ENCODE results near the gene IGFBP2.
A peak's percentile ranks its signal among the peaks of the same experiment; 100 is the strongest.

IGFBP2 gene

DNA sequence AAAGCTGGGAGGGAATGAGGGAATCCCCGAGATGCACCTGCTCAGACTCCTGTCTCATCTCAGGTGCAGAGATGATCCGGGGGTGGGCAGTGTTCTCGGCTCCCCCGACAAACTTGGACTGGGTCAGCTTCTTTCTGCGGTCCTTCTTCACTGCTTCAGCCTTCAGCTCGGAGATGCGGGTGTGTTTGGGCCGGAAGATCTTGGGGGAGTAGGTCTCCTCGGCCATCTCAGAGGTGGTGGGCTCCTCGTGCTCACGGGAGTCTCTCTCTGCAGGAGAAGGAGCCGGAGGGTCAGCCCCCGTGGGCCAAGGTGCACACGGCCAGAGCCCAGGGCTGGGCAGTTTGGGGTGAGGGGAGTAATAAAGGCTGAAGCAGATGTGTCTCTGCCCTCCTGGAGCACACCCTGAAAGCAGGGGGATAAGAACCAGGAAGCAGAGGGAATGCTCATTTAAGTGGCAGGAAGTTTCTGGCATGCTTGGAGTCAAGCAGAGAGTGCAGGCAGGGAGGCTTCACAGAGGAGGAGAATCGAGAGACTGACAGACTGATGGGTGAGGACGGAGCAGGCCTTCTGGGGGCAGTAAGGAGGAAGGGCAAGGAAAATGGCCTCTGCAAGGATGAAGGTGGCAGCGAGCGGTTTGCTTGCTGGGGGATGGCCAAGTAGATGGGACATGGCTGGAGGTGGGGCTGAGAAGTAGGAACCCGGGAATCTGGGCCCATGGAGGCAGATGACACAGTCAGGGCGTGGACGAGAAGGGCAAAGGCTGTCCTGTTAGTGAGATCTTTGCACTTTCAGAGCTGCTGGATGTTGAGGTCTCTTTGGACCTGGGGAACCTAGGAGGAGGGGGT, 45.8 kb downstream of the IGFBP2 start:
- Histone ChIP-seq H3K36me3 (ENCODE audit: insufficient read depth, low read length) (peaks cover 10% of the 10 kb centered on the region), H3K4me1 (ENCODE audit: insufficient read depth, low read length) (no peaks in the 10 kb centered on the region), H3K4me3 (ENCODE audit: low read length) (no peak overlapping the region), H3K27me3 (ENCODE audit: insufficient read depth, low read length) (no peaks in the 10 kb centered on the region), H2AFZ (ENCODE audit: low read depth, low read length) (no peak overlapping the region), H3K9me3 (ENCODE audit: low read length) (no peaks in the 10 kb centered on the region)

DNA sequence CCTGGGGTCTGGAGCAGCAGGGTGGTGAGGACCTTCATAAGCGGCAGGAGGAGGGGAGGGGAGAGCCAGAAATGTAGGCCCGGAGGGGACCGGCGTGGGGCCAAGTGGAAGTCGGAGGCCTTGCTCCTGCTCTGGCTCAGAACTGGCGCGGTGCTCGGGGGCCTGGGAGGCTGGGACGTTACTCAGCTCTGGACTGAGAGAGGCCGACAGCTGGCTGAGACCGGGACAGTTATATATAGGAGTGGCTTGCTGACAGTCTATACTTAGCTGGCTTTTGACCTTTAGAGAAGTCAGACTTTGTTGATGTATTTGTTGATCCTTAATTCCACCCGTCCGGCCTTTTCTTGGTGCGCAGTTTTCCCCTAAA, 46.4 kb downstream of the IGFBP2 start:
- Histone ChIP-seq H3K4me1 (ENCODE audit: insufficient read depth, low read length) (no peaks in the 10 kb centered on the region), H3K9me3 (ENCODE audit: low read length) (no peaks in the 10 kb centered on the region), H3K36me3 (ENCODE audit: insufficient read depth, low read length) (peaks cover 10% of the 10 kb centered on the region), H3K4me3 (ENCODE audit: low read length) (no peak overlapping the region), H2AFZ (ENCODE audit: low read depth, low read length) (no peak overlapping the region), H3K27me3 (ENCODE audit: insufficient read depth, low read length) (no peaks in the 10 kb centered on the region)

DNA sequence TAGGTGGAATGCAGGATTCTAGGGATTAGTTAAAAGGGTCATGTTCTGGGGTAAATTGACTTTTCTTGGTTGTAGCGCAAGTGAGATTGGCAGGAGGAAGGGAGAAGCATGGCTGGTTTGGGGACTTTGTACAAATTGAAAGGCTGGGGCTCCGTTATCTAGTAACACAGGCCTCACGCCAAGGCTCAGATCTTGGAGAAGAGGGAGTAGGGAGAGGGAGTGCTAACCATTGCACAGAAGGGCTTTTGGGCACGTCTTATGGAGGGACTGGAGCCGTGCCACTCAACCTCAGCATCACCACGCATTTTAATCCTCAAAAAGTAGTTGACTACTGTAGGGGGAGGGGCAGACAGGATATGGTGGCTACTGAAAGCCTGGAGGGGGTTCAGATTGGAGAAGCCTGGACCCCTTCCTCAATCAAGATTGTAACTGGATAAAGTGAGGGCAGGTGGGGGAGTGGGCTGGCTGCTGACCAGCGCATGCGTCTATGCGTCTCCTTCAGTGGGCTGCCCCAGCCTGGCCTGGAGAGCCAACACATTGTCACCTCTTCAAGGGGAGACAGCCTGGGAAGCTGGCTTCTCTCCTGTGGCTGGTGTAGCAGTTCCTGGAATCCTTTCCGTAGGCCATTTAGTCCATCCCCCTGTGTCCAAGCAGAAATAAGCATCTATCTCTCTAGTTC, 47.9 kb downstream of the IGFBP2 start:
- Histone ChIP-seq H3K36me3 (ENCODE audit: insufficient read depth, low read length) (peaks cover 9% of the 10 kb centered on the region), H3K4me1 (ENCODE audit: insufficient read depth, low read length) (no peaks in the 10 kb centered on the region), H3K4me3 (ENCODE audit: low read length) (no peak overlapping the region)

DNA sequence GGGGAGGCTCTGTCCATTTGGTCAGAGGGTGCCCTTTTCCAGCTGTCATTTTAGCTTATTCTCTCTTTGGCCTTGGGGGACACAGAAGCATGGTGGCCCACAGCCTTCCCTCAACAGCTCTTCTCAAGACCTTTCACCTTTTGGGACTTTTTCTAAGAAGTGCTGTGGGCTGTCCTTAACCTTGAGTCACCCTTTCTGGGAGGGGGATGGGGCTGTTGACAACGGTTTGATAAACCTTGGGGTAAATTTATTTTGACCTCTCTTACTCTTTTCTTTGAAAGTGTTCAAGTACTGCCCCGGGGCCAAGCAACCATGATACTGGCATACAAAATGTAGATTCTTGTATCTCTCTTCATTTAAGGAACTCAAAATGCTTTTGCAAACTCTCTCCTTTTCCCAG, 48.5 kb downstream of the IGFBP2 start:
- H3K27me3 ChIP-seq (ENCODE audit: insufficient read depth, low read length): no peaks in the 10 kb centered on the region
- peaks cover 7% of the 10 kb centered on the region for H3K36me3 ChIP-seq (ENCODE audit: insufficient read depth, low read length)
- H3K4me3 ChIP-seq (ENCODE audit: low read length): no peak overlapping the region
- no peaks in the 10 kb centered on the region for H3K4me1 ChIP-seq (ENCODE audit: insufficient read depth, low read length)
- H2AFZ ChIP-seq (ENCODE audit: low read depth, low read length): no peak overlapping the region
- H3K9me3 ChIP-seq (ENCODE audit: low read length): no peaks in the 10 kb centered on the region

More for the DNA sequence above, 47.9 kb downstream of the IGFBP2 start:
- Histone ChIP-seq H3K27me3 (ENCODE audit: insufficient read depth, low read length) (no peaks in the 10 kb centered on the region), H2AFZ (ENCODE audit: low read depth, low read length) (no peak overlapping the region), H3K9me3 (ENCODE audit: low read length) (no peaks in the 10 kb centered on the region)

DNA sequence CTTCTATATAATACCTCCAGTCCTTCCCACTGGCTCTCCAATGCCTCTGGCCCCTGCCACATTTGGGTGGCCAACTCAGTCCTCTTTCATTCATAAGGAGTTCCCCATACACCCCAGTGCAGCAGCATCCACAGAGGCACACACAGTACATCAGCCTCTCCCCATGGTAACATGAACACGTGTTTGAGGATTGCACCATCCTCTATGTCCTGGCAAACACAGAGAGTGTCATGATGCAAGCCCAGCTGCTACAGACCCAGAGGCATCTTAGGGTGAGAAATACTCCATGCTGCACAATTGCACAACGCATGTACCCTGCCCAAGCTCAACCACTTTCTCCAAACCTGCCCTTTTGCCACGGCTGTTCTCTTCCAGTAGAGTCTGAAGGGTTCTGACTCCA, 50.6 kb downstream of the IGFBP2 start:
- Histone ChIP-seq H3K9me3 (ENCODE audit: low read length) (no peaks in the 10 kb centered on the region), H2AFZ (ENCODE audit: low read depth, low read length) (no peak overlapping the region), H3K27me3 (ENCODE audit: insufficient read depth, low read length) (no peaks in the 10 kb centered on the region), H3K4me1 (ENCODE audit: insufficient read depth, low read length) (no peaks in the 10 kb centered on the region), H3K36me3 (ENCODE audit: insufficient read depth, low read length) (peaks cover 3% of the 10 kb centered on the region), H3K4me3 (ENCODE audit: low read length) (no peak overlapping the region)

DNA sequence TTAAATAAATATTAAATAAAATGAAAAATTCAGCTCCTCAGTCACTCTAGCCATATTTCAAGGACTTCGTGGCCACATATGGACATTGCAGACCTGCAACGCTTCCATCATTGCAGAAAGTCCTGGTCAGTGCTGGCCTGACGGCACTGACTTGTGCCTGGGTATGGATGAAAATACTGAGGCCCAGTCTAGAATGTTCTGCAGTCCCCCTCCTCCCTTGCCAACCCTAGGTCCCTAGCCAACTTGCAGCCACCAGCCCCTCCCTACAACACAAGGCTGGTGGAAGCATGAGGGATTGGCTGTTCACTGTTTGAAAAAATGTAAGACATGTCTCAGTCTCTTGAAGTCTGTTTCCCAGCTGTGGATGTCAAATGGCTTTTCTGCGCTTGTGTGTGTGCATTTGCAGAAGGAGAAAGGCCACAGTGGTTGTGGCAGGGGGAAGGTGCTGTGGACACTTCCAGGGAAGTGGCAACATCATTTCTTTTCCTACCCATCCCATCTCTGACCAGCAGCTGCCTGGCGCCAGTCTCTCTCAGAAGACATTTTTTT, 52.2 kb downstream of the IGFBP2 start:
- Histone ChIP-seq H3K36me3 (ENCODE audit: insufficient read depth, low read length) (peaks cover 3% of the 10 kb centered on the region), H2AFZ (ENCODE audit: low read depth, low read length) (no peak overlapping the region), H3K4me1 (ENCODE audit: insufficient read depth, low read length) (peaks cover 6% of the 10 kb centered on the region), H3K4me3 (ENCODE audit: low read length) (no peak overlapping the region), H3K27me3 (ENCODE audit: insufficient read depth, low read length) (no peaks in the 10 kb centered on the region), H3K9me3 (ENCODE audit: low read length) (no peaks in the 10 kb centered on the region)

DNA sequence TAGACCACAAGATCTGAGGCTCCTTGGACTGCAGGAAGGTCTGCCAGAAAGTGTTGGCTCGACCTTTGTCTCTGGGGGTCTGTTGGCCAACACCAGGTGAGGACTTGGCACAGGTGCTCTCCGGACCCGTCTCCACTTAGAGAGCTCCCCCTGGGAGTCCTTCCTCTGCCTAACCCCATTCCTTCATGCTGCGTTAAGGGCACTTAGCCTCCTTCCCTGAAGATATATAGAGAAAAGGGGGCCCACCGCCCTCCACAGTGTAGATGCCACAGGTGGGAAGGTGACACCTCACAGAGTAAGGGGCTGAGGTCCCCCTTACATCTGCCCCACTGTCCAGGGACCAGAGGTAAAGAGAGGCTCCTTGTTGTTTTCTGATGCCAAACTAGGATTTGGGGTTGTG, 53.9 kb downstream of the IGFBP2 start:
- H3K9me3 ChIP-seq (ENCODE audit: low read length): no peaks in the 10 kb centered on the region
- peaks cover 18% of the 10 kb centered on the region for H3K4me1 ChIP-seq (ENCODE audit: insufficient read depth, low read length)
- H3K36me3 ChIP-seq (ENCODE audit: insufficient read depth, low read length): peaks cover 3% of the 10 kb centered on the region

DNA sequence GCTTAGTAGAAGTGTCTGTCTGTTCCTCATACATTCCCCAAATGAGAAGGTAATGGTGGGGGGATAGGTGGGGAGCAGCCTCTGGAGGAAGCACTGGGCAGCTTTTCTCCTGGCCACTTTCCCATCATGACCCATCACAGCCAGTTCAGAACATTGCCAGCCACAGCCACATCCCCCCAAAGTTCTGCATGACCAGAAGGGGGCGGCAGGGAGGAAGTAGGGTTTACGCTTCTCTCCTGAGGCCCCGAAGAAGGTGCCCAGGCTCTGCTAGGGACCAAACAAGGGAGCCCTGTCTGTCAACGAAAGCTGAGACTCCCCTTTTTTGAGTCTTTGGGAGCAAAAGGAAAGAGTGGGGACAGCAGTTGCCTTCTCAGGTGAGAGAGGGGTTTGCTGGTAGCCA, 54.4 kb downstream of the IGFBP2 start:
- Histone ChIP-seq H3K9me3 (ENCODE audit: low read length) (no peaks in the 10 kb centered on the region), H3K36me3 (ENCODE audit: insufficient read depth, low read length) (peaks cover 3% of the 10 kb centered on the region), H3K4me1 (ENCODE audit: insufficient read depth, low read length) (peaks cover 22% of the 10 kb centered on the region), H3K4me3 (ENCODE audit: low read length) (no peak overlapping the region), H3K27me3 (ENCODE audit: insufficient read depth, low read length) (no peaks in the 10 kb centered on the region), H2AFZ (ENCODE audit: low read depth, low read length) (no peak overlapping the region)

More for the DNA sequence above, 53.9 kb downstream of the IGFBP2 start:
- Histone ChIP-seq H3K4me3 (ENCODE audit: low read length) (no peak overlapping the region), H2AFZ (ENCODE audit: low read depth, low read length) (no peak overlapping the region), H3K27me3 (ENCODE audit: insufficient read depth, low read length) (no peaks in the 10 kb centered on the region)

DNA sequence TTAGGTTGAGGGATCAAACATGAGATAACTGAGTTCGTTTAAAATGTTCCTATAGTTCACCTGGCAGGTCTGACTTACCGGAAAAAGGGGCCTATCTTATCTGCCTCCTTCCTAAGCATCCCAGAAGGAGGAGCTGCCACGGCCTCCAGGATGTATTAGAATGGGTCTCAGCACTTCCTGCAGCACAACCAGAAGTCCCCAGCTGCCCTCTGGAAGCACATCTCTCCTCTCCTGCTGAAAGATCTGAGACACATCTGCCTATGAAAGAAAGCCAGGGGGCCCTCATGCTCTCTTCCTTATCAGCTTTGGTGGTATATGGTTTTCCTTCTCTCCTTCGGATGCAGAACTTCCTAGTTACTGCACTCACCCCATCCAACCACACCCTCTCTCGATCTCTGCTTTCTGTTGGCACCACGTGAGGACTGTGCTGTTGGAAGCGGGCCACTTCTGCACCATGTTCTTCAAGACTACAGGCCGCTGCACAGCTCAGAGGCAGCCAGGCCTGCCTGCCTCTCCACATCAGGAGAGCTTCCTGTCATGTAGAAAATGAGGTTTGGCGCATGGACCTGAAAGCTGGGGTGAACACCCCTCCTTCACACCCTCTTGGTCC, 55.6 kb downstream of the IGFBP2 start:
- H3K4me1 ChIP-seq (ENCODE audit: insufficient read depth, low read length): peaks cover 31% of the 10 kb centered on the region
- no peak overlapping the region for H3K4me3 ChIP-seq (ENCODE audit: low read length)
- H3K9me3 ChIP-seq (ENCODE audit: low read length): no peaks in the 10 kb centered on the region
- peaks cover 3% of the 10 kb centered on the region for H3K36me3 ChIP-seq (ENCODE audit: insufficient read depth, low read length)
- H3K27me3 ChIP-seq (ENCODE audit: insufficient read depth, low read length): no peaks in the 10 kb centered on the region
- H2AFZ ChIP-seq (ENCODE audit: low read depth, low read length): no peak overlapping the region

DNA sequence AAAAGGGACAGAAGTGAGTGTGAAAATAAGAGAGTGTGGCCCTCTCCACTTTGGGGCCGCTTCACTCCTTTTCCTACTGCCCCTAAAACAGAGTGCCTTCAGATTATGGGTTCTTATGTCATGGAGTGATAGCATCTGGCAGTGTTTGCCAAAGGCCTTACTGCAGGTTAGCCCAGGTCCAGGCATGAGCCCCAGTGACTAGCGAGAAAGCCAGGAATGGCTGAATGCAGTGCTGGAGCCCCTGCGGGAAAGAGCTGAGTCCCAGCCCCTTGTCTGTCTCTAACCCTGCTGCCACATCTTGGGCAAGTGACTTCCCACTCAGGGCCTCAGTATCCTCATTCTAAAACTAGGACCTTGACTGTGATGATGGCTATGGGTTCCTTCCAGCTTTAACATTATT, 56.2 kb downstream of the IGFBP2 start:
- Histone ChIP-seq H3K36me3 (ENCODE audit: insufficient read depth, low read length) (peaks cover 3% of the 10 kb centered on the region), H3K27me3 (ENCODE audit: insufficient read depth, low read length) (no peaks in the 10 kb centered on the region), H3K4me1 (ENCODE audit: insufficient read depth, low read length) (peaks cover 31% of the 10 kb centered on the region), H2AFZ (ENCODE audit: low read depth, low read length) (no peak overlapping the region), H3K9me3 (ENCODE audit: low read length) (no peaks in the 10 kb centered on the region), H3K4me3 (ENCODE audit: low read length) (no peak overlapping the region)

DNA sequence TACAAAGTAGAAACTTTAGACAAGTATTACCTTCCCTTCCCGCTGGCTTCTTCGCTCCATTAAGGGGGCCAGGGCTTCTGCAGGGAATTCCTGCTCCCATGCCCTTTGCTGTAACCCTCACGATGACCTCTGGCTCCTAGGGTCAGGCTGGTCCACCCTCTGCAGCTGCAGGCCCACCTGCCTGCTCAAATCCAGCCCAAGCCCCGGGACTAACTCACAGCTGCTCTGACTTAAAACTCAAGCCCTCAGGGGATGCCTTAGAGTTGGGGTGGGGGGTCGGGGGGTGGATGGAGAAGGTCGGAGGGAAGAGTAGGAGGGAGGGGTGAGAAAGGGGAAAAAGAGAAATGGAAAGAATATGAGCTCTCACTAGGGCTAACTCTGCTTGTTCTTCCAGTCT, 57.2 kb downstream of the IGFBP2 start:
- H2AFZ ChIP-seq (ENCODE audit: low read depth, low read length): no peak overlapping the region
- H3K4me3 ChIP-seq (ENCODE audit: low read length): no peak overlapping the region
- peaks cover 3% of the 10 kb centered on the region for H3K36me3 ChIP-seq (ENCODE audit: insufficient read depth, low read length)
- peaks cover 41% of the 10 kb centered on the region for H3K4me1 ChIP-seq (ENCODE audit: insufficient read depth, low read length)
- no peaks in the 10 kb centered on the region for H3K27me3 ChIP-seq (ENCODE audit: insufficient read depth, low read length)
- no peaks in the 10 kb centered on the region for H3K9me3 ChIP-seq (ENCODE audit: low read length)

DNA sequence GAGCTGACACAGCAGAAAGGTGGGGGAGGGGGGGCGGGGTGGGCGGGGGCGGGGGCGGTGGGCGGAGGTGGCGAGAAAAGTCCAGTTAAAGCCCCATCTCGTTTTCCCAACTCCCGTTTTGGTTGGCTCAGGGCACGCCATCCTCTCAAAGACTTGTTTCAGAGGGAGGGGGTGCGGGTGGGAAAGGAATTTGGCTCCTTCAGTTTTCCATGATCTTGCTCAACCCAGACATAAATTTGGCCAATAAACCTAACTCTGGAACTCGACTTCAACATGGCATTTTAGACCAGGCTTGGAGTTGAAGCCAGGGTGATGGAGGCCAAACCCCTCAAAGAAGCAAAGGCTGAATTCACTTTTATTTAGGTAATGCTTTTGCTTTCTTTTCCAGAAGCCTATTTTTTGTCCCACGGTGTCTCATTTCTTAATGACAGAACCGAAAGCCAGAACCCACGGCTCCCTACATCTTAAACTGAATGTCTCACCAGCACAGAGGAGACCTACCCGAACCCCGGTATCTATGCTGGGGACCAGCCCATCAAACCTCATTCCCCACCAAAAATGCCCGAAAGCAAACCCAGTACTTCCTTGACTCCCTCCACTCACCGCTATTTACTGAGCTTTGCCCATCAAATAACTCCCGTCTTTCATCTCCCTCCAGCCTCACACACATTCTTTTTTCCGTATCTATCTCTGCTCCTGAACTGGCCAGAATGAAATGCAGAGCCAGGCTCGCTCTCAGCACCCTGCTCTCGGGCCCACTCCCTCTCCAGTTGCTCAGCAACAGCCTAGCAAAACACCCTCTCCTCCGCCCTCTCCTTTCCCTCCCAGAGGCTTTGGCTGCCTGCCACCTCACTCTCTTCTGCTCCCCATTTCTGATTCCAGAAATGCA, 57.9 kb downstream of the IGFBP2 start:
- Histone ChIP-seq H3K36me3 (ENCODE audit: insufficient read depth, low read length) (peaks cover 3% of the 10 kb centered on the region), H3K4me3 (ENCODE audit: low read length) (peak overlapping the region; percentile 35), H3K9me3 (ENCODE audit: low read length) (no peaks in the 10 kb centered on the region), H3K27me3 (ENCODE audit: insufficient read depth, low read length) (no peaks in the 10 kb centered on the region), H3K4me1 (ENCODE audit: insufficient read depth, low read length) (peaks cover 47% of the 10 kb centered on the region), H2AFZ (ENCODE audit: low read depth, low read length) (peak overlapping the region; percentile 20)

All from neuron (in vitro differentiated cells).